Keratinocyte (primary cell): ENCODE results near the gene CCDC192. TPM values are rescaled to one million over a fixed set of nuclear protein-coding genes. Genes with fewer than 3 reads are reported as not detected.

Experiments
- DNase-seq: peaks from one replicate; pipeline ENCODE4 v3.0.0-alpha.2; 2011; ENCODE audit warnings: low read depth, missing footprints, low spot score
- FAIRE-seq: peaks from 2 replicates; lab custom pipeline; 2011; peaks lifted over from hg19 to GRCh38; lab: Jason Lieb, UNC
- H2AFZ ChIP-seq: 2 replicates; pipeline ENCODE4 v1.6.0; 2012; ENCODE audit warnings: low read length, control low read depth, inconsistent platforms; ENCODE audit not compliant: control insufficient read depth
- H3K27ac ChIP-seq: 2 replicates; pipeline ENCODE4 v1.5.1; 2011; ENCODE audit warnings: low read length; ENCODE audit not compliant: control insufficient read depth, insufficient read depth
- H3K27me3 ChIP-seq: 3 replicates; pipeline ENCODE4 v1.6.0; 2011; ENCODE audit warnings: low read length; ENCODE audit not compliant: control insufficient read depth, insufficient read depth; ENCODE audit errors: extremely low read depth
- H3K36me3 ChIP-seq, 2 experiments: 2 replicates in 1 of 2; 3 replicates in 1 of 2; pipeline ENCODE4 v1.5.1; 2011; ENCODE audit warnings: low read length in 2 of 2, mild to moderate bottlenecking in 1 of 2; ENCODE audit not compliant: control insufficient read depth in 2 of 2, insufficient read depth in 2 of 2; ENCODE audit errors: extremely low read depth in 1 of 2
- H3K4me1 ChIP-seq: 3 replicates; pipeline ENCODE4 v1.5.1; 2011; ENCODE audit warnings: low read length; ENCODE audit not compliant: control insufficient read depth, insufficient read depth; ENCODE audit errors: extremely low read depth
- H3K4me2 ChIP-seq: 3 replicates; pipeline ENCODE4 v1.6.0; 2011; ENCODE audit warnings: low read depth, low read length; ENCODE audit not compliant: control insufficient read depth, insufficient read depth; ENCODE audit errors: extremely low read depth
- H3K4me3 ChIP-seq, 3 experiments: fragments of 200-600 bp in 1 of 3; sonication (generic) in 1 of 3; 2 replicates in 2 of 3; 3 replicates in 1 of 3; pipeline ENCODE4 v1.5.1; 2011 to 2016; ENCODE audit warnings: low read length in 3 of 3, mild to moderate bottlenecking in 3 of 3, control low read depth in 2 of 3, inconsistent platforms in 1 of 3, low read depth in 1 of 3, mixed read lengths in 1 of 3, mixed run types in 1 of 3, moderate library complexity in 1 of 3; ENCODE audit not compliant: control insufficient read depth in 2 of 3, insufficient read depth in 2 of 3; ENCODE audit errors: extremely low read depth in 1 of 3
- H3K79me2 ChIP-seq: 2 replicates; pipeline ENCODE4 v1.6.0; 2012; ENCODE audit warnings: low read length; ENCODE audit not compliant: control insufficient read depth, insufficient read depth
- H3K9ac ChIP-seq: 3 replicates; pipeline ENCODE4 v1.6.0; 2011; ENCODE audit warnings: low read length; ENCODE audit not compliant: control insufficient read depth, insufficient read depth; ENCODE audit errors: extremely low read depth
- H3K9me1 ChIP-seq: 3 replicates; pipeline ENCODE4 v1.6.0; 2011; ENCODE audit warnings: low read length; ENCODE audit not compliant: control insufficient read depth, insufficient read depth; ENCODE audit errors: extremely low read depth
- H3K9me3 ChIP-seq: 2 replicates; pipeline ENCODE4 v1.5.1; 2012; ENCODE audit warnings: low read depth, low read length; ENCODE audit not compliant: control insufficient read depth
- H4K20me1 ChIP-seq: 3 replicates; pipeline ENCODE4 v1.6.0; 2011; ENCODE audit warnings: low read length; ENCODE audit not compliant: control insufficient read depth, insufficient read depth; ENCODE audit errors: extremely low read depth
- CTCF ChIP-seq, 3 experiments: IDR thresholded peaks in 1 of 3; conservative IDR thresholded peaks in 1 of 3; optimal IDR thresholded peaks in 1 of 3; 2 replicates in 2 of 3; 3 replicates in 1 of 3; pipeline versions ENCODE3 to v1.5.1; 2011; ENCODE audit warnings: low read length in 3 of 3, mild to moderate bottlenecking in 3 of 3, moderate library complexity in 2 of 3, control low read depth in 1 of 3, inconsistent platforms in 1 of 3; ENCODE audit not compliant: insufficient read depth in 2 of 3; ENCODE audit errors: extremely low read depth in 1 of 3
- EZH2 ChIP-seq: IDR thresholded peaks from one replicate; pipeline ENCODE4 v1.6.1; 2012; ENCODE audit warnings: inconsistent platforms, mild to moderate bottlenecking, low read length, moderate library complexity
- dilution Hi-C: fragments of 300-500 bp; cut with MboI; formaldehyde crosslinking; loops from one replicate; pipeline ENCODE4 v1.7.0; 2020; ENCODE audit warnings: low sequenced_read_pairs; ENCODE audit not compliant: extremely low pct_ligation_motif_present
- polyA plus RNA-seq, 5 experiments: library from polyadenylated mRNA; depleted of rRNA in 3 of 5; stranded (reverse) in 3 of 5; stranded (forward) in 1 of 5; unstranded in 1 of 5; fragments of >200 nt; gene quantifications; 1 replicate in 1 of 5; 2 replicates in 3 of 5; 3 replicates in 1 of 5; pipeline versions ENCODE4 v1.2.1 to v1.2.3, GENCODE V29; 2011 to 2012; ENCODE audit warnings: missing spikeins in 2 of 5, low read depth in 1 of 5, low replicate concordance in 1 of 5

CCDC192 gene
- polyA plus RNA-seq, 1 donor (not counting 4 experiments of a cell fraction or from before 2014, with no cell fraction given) = not detected

- Histone ChIP-seq H3K9ac (no peak overlapping the region), H3K27me3 (no peaks in the 10 kb centered on the region), H3K79me2 (no peaks in the 10 kb centered on the region), H3K36me3 (no peaks in the 10 kb centered on the region), H2AFZ (no peak overlapping the region), H3K4me1 (peaks cover 17% of the 10 kb centered on the region), H3K27ac (no peak overlapping the region), H3K4me2 (no peak overlapping the region), H3K4me3 (no peak overlapping the region), H3K9me3 (no peaks in the 10 kb centered on the region), H4K20me1 (no peaks in the 10 kb centered on the region), H3K9me1 (no peaks in the 10 kb centered on the region)
- dilution Hi-C loops = no loop called here
- TF ChIP-seq CTCF (optimal IDR thresholded peaks at IDR 0.05 in 1 of 3, IDR thresholded peaks at IDR 0.05 in 1 of 3, conservative IDR thresholded peaks at IDR 0.05 in 1 of 3; ENCODE audit: extremely low read depth in 1 of 3, insufficient read depth in 2 of 3, low read length in 3 of 3) = no peak
- no peak for TF ChIP-seq EZH2
- FAIRE-seq (no peak), DNase-seq (no peak)
Observed at GRCh38 chr5:127961006-127961762, 258.0 kb downstream of the CCDC192 start.

GRCh38 chr5:127961763-127962145, 258.6 kb downstream of the CCDC192 start:
- H3K4me1 ChIP-seq = peaks cover 17% of the 10 kb centered on the region
- no peaks in the 10 kb centered on the region for H4K20me1 ChIP-seq
- H3K4me3 ChIP-seq = no peak overlapping the region
- TF ChIP-seq CTCF (optimal IDR thresholded peaks at IDR 0.05 in 1 of 3, IDR thresholded peaks at IDR 0.05 in 1 of 3, conservative IDR thresholded peaks at IDR 0.05 in 1 of 3; ENCODE audit: extremely low read depth in 1 of 3, insufficient read depth in 2 of 3, low read length in 3 of 3) (no peak), EZH2 (no peak)
- H3K4me2 ChIP-seq = no peak overlapping the region
- H2AFZ ChIP-seq = no peak overlapping the region
- no peaks in the 10 kb centered on the region for H3K27me3 ChIP-seq
- no peak overlapping the region for H3K9ac ChIP-seq
- no peaks in the 10 kb centered on the region for H3K79me2 ChIP-seq
- DNase-seq (no peak), FAIRE-seq (no peak)
- no peaks in the 10 kb centered on the region for H3K9me3 ChIP-seq
- no peak overlapping the region for H3K27ac ChIP-seq
- peaks cover 0 to 2% of the 10 kb centered on the region in 2 experiments for H3K36me3 ChIP-seq
- dilution Hi-C loops = no loop called here
- no peaks in the 10 kb centered on the region for H3K9me1 ChIP-seq
